NCI-H446 (cell line): ENCODE data around the gene CELF4.

Experiments used
- DNase-seq, 2 experiments: peaks; one replicate each; lab custom pipeline; 2025; lab: John Stamatoyannopoulos, UW

CELF4 gene

GRCh38 chr18:37546651-37547050 is 18.9 kb downstream of the CELF4 start:
- DNase-seq, result no peak

GRCh38 chr18:37546272-37546537 is 19.4 kb downstream of the CELF4 start:
- no peak for DNase-seq

- DNase-seq, result no peak
Measured at GRCh38 chr18:37545461-37546271, 19.9 kb downstream of the CELF4 start.

- no peak for DNase-seq
Measured at GRCh38 chr18:37544713-37545112, 20.9 kb downstream of the CELF4 start.

- no peak for DNase-seq
Measured at GRCh38 chr18:37544217-37544616, 21.4 kb downstream of the CELF4 start.

GRCh38 chr18:37543321-37543720 is 22.3 kb downstream of the CELF4 start:
- no peak for DNase-seq

GRCh38 chr18:37541517-37541916 is 24.1 kb downstream of the CELF4 start:
- no peak for DNase-seq

GRCh38 chr18:37540424-37541138 is 25.0 kb downstream of the CELF4 start:
- DNase-seq, result no peak

GRCh38 chr18:37539236-37539635 is 26.4 kb downstream of the CELF4 start:
- DNase-seq, result no peak

- no peak for DNase-seq
Measured at GRCh38 chr18:37538526-37539205, 26.9 kb downstream of the CELF4 start.

- peak in 1 of 2 experiments; percentile 53 for DNase-seq
Measured at GRCh38 chr18:37537868-37538525, 27.6 kb downstream of the CELF4 start.

- no peak for DNase-seq
Measured at GRCh38 chr18:37536656-37537055, 28.9 kb downstream of the CELF4 start.

- no peak for DNase-seq
Measured at GRCh38 chr18:37535968-37536367, 29.6 kb downstream of the CELF4 start.

- no peak for DNase-seq
Measured at GRCh38 chr18:37534627-37535026, 31.0 kb downstream of the CELF4 start.

- DNase-seq, result no peak
Measured at GRCh38 chr18:37533647-37534584, 31.7 kb downstream of the CELF4 start.

GRCh38 chr18:37532917-37533316 is 32.7 kb downstream of the CELF4 start:
- no peak for DNase-seq

- DNase-seq, result no peak
Measured at GRCh38 chr18:37529863-37530262, 35.7 kb downstream of the CELF4 start.

- DNase-seq, result no peak
Measured at GRCh38 chr18:37529296-37529695, 36.3 kb downstream of the CELF4 start.

- DNase-seq, result no peak
Measured at GRCh38 chr18:37527395-37527794, 38.2 kb downstream of the CELF4 start.

GRCh38 chr18:37525262-37525585 is 40.4 kb downstream of the CELF4 start:
- DNase-seq, result no peak

GRCh38 chr18:37524498-37525261 is 40.9 kb downstream of the CELF4 start:
- no peak for DNase-seq
